Adrenal gland (tissue), 5 donors: ENCODE measurements around the gene ABCA5.

Experiments
- POLR2A ChIP-seq, 2 donors: fragments of 450-650 bp; IDR thresholded peaks; one replicate each; pipeline ENCODE4 v1.6.1; 2017; ENCODE audit warnings: antibody characterized with exemption in 2 of 2, mild to moderate bottlenecking in 2 of 2, moderate library complexity in 1 of 2
- TF ChIP-seq, protein P1 (sequence below), 6 experiments: fragments of 450-650 bp in 4 of 6; fragments of 200-600 bp in 2 of 6; sonication (generic) in 1 of 6; IDR thresholded peaks; 1 replicate in 5 of 6; 2 replicates in 1 of 6; pipeline versions ENCODE4 v1.5.1 to v1.8.0; 2016 to 2021; ENCODE audit warnings: antibody characterized with exemption in 6 of 6, mild to moderate bottlenecking in 2 of 6, moderate library complexity in 1 of 6
- donor health status: DM: no; HTN: no; CAD: no.

GRCh38 chr17:69250641-69251040, 76.3 kb downstream of the ABCA5 start:
- TF ChIP-seq, protein P1, sequence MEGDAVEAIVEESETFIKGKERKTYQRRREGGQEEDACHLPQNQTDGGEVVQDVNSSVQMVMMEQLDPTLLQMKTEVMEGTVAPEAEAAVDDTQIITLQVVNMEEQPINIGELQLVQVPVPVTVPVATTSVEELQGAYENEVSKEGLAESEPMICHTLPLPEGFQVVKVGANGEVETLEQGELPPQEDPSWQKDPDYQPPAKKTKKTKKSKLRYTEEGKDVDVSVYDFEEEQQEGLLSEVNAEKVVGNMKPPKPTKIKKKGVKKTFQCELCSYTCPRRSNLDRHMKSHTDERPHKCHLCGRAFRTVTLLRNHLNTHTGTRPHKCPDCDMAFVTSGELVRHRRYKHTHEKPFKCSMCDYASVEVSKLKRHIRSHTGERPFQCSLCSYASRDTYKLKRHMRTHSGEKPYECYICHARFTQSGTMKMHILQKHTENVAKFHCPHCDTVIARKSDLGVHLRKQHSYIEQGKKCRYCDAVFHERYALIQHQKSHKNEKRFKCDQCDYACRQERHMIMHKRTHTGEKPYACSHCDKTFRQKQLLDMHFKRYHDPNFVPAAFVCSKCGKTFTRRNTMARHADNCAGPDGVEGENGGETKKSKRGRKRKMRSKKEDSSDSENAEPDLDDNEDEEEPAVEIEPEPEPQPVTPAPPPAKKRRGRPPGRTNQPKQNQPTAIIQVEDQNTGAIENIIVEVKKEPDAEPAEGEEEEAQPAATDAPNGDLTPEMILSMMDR (IDR thresholded peaks at IDR 0.05) = no peak
- no peak for TF ChIP-seq POLR2A (IDR thresholded peaks at IDR 0.05)
